GM11168 (cell line): Measurements from ENCODE around the gene ALDH1L2.

Source experiments
- in situ Hi-C: fragments of 300-500 bp; cut with MboI; formaldehyde crosslinking; loops from one replicate; pipeline ENCODE4 v1.12.0; 2022; ENCODE audit warnings: low sequenced_read_pairs; ENCODE audit not compliant: unreplicated experiment

ALDH1L2 gene

GRCh38 chr12:105040476-105040875, 43.8 kb downstream of the ALDH1L2 start:
- in situ Hi-C loops = no loop called here

- in situ Hi-C loops = no loop called here
Measured at GRCh38 chr12:105036937-105037649, 47.2 kb downstream of the ALDH1L2 start.

- in situ Hi-C loops = no loop called here
Measured at GRCh38 chr12:105033851-105034250, 50.4 kb downstream of the ALDH1L2 start.

GRCh38 chr12:105032703-105033357, 51.4 kb downstream of the ALDH1L2 start:
- in situ Hi-C loops = no loop called here

GRCh38 chr12:105030820-105031807, 53.1 kb downstream of the ALDH1L2 start:
- in situ Hi-C loops = no loop called here

- in situ Hi-C loops = no loop called here
Measured at GRCh38 chr12:105026411-105026810, 57.8 kb downstream of the ALDH1L2 start.

GRCh38 chr12:105025890-105026289, 58.4 kb downstream of the ALDH1L2 start:
- in situ Hi-C loops = no loop called here

- in situ Hi-C loops = no loop called here
Measured at GRCh38 chr12:105024928-105025327, 59.3 kb downstream of the ALDH1L2 start.

- in situ Hi-C loops = no loop called here
Measured at GRCh38 chr12:105020241-105020962, 63.9 kb downstream of the ALDH1L2 start.

GRCh38 chr12:105018776-105019175, 65.5 kb downstream of the ALDH1L2 start:
- in situ Hi-C loops = no loop called here

GRCh38 chr12:105018012-105018411, 66.2 kb downstream of the ALDH1L2 start:
- in situ Hi-C loops = no loop called here

GRCh38 chr12:105015543-105015942, 68.7 kb downstream of the ALDH1L2 start:
- in situ Hi-C loops = no loop called here

GRCh38 chr12:105014603-105015002, 69.7 kb downstream of the ALDH1L2 start:
- in situ Hi-C loops = no loop called here

- in situ Hi-C loops = no loop called here
Measured at GRCh38 chr12:105013892-105014291, 70.4 kb downstream of the ALDH1L2 start.

GRCh38 chr12:105001476-105001875, 82.8 kb downstream of the ALDH1L2 start:
- in situ Hi-C loops = no loop called here

- in situ Hi-C loops = no loop called here
Measured at GRCh38 chr12:104999347-104999685, 84.9 kb downstream of the ALDH1L2 start.

GRCh38 chr12:104998423-104999346, 85.6 kb downstream of the ALDH1L2 start:
- in situ Hi-C loops = no loop called here

GRCh38 chr12:104997541-104997940, 86.7 kb downstream of the ALDH1L2 start:
- in situ Hi-C loops = no loop called here

- in situ Hi-C loops = no loop called here
Measured at GRCh38 chr12:104994336-104994735, 89.9 kb downstream of the ALDH1L2 start.
